22Rv1 (cell line): ENCODE results near the gene TPK1.

Experiments used
- ZFX ChIP-seq: fragments of 450-650 bp; IDR thresholded peaks from 2 replicates; pipeline ENCODE4 v1.6.1; 2017; ENCODE audit warnings: antibody characterized with exemption, borderline replicate concordance
- TF ChIP-seq, protein P1 (sequence below): fragments of 450-650 bp; IDR thresholded peaks from 2 replicates; pipeline ENCODE4 v1.5.1; 2017; ENCODE audit warnings: mild to moderate bottlenecking

DNA sequence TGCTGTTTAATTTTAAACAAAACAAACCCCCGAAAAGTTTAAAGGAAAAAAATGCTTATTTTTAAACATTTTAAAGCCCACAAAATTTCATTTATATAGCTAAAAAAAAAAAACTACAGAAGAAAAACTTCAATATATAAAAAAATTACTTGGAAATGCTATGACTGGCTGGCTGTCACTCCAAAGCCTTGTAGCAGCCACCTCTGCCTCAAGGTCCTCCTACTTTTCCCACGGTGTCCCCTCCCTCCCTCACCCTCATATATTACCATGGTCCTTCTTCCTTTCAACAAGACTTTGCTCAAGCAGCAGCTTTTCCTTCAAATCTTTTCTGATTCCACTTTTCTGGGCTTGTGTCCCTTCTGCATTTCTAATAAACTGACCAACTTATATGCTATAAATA is 122.0 kb downstream of the TPK1 start:
- TF ChIP-seq, protein P1, sequence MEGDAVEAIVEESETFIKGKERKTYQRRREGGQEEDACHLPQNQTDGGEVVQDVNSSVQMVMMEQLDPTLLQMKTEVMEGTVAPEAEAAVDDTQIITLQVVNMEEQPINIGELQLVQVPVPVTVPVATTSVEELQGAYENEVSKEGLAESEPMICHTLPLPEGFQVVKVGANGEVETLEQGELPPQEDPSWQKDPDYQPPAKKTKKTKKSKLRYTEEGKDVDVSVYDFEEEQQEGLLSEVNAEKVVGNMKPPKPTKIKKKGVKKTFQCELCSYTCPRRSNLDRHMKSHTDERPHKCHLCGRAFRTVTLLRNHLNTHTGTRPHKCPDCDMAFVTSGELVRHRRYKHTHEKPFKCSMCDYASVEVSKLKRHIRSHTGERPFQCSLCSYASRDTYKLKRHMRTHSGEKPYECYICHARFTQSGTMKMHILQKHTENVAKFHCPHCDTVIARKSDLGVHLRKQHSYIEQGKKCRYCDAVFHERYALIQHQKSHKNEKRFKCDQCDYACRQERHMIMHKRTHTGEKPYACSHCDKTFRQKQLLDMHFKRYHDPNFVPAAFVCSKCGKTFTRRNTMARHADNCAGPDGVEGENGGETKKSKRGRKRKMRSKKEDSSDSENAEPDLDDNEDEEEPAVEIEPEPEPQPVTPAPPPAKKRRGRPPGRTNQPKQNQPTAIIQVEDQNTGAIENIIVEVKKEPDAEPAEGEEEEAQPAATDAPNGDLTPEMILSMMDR = no peak
- no peak for TF ChIP-seq ZFX
